Activated naive CD8-positive, alpha-beta T cell treated with anti-CD3 and anti-CD28 coated beads for 36 hours (primary cell): ENCODE measurements around the gene OR5F1. TPM values are rescaled to one million over a fixed set of nuclear protein-coding genes. Genes with fewer than 3 reads are reported as not detected.

Experiments used
- DNase-seq: peaks from one replicate; pipeline ENCODE4 v3.0.0; 2021
- H3K27ac Mint-ChIP-seq: one replicate; pipeline ENCODE4 v1.8.0; 2022; ENCODE audit warnings: mild to moderate bottlenecking, moderate library complexity, mixed read lengths
- H3K27me3 Mint-ChIP-seq: one replicate; pipeline ENCODE4 v1.8.0; 2022; ENCODE audit warnings: mild to moderate bottlenecking, mixed read lengths
- H3K36me3 Mint-ChIP-seq: one replicate; pipeline ENCODE4 v1.8.0; 2021; ENCODE audit warnings: mild to moderate bottlenecking, mixed read lengths
- H3K4me1 Mint-ChIP-seq: one replicate; pipeline ENCODE4 v1.8.0; 2021; ENCODE audit warnings: mixed read lengths
- H3K4me3 Mint-ChIP-seq: one replicate; pipeline ENCODE4 v1.8.0; 2022; ENCODE audit warnings: mild to moderate bottlenecking, moderate library complexity, mixed read lengths
- H3K9me3 Mint-ChIP-seq: one replicate; pipeline ENCODE4 v1.8.0; 2022; ENCODE audit warnings: mixed read lengths
- total RNA-seq, 2 experiments: library from RNA; stranded (reverse); gene quantifications; one replicate each; pipeline ENCODE4 v1.2.3, GENCODE V29; 2021

Gene OR5F1
- total RNA-seq, result not detected

GRCh38 chr11:55994525-55994924 is at the start of gene OR5F1:
TSS of gene OR5F1 (minus strand) at chr11:55994625. CDS start at chr11:55994625, 0 bp downstream.
- H3K4me3 Mint-ChIP-seq, result no peak within 1 kb of the TSS
- H3K36me3 Mint-ChIP-seq, result no peaks in the 10 kb centered on the region
- peaks cover 14% of the 10 kb centered on the region for H3K9me3 Mint-ChIP-seq
- H3K27ac Mint-ChIP-seq, result no peak within 1 kb of the TSS
- no peak for DNase-seq
- H3K27me3 Mint-ChIP-seq, result no peaks in the 10 kb centered on the region
- H3K4me1 Mint-ChIP-seq, result no peaks in the 10 kb centered on the region

GRCh38 chr11:56027354-56027753 is 32.9 kb upstream of the OR5F1 start, which contains the start of gene OR5AS1:
TSS of gene OR5AS1 (plus strand) at chr11:56027654. CDS start at chr11:56030419, 2,765 bp downstream.
- Mint-ChIP-seq H3K27me3 (no peaks in the 10 kb centered on the region), H3K27ac (no peak within 1 kb of the TSS), H3K4me3 (no peak within 1 kb of the TSS), H3K36me3 (no peaks in the 10 kb centered on the region), H3K9me3 (no peaks in the 10 kb centered on the region), H3K4me1 (no peaks in the 10 kb centered on the region)
- no peak for DNase-seq

- Mint-ChIP-seq H3K27me3 (no peaks in the 10 kb centered on the region), H3K36me3 (no peaks in the 10 kb centered on the region), H3K9me3 (peaks cover 6% of the 10 kb centered on the region), H3K4me3 (no peak overlapping the region), H3K4me1 (no peaks in the 10 kb centered on the region), H3K27ac (no peak overlapping the region)
- no peak for DNase-seq
Observed at GRCh38 chr11:56013805-56014204, 19.4 kb upstream of the OR5F1 start.

GRCh38 chr11:56010716-56011115 is 16.3 kb upstream of the OR5F1 start:
- H3K27ac Mint-ChIP-seq, result no peak overlapping the region
- no peaks in the 10 kb centered on the region for H3K27me3 Mint-ChIP-seq
- no peak overlapping the region for H3K4me3 Mint-ChIP-seq
- no peak for DNase-seq
- peaks cover 3% of the 10 kb centered on the region for H3K9me3 Mint-ChIP-seq
- no peaks in the 10 kb centered on the region for H3K36me3 Mint-ChIP-seq
- H3K4me1 Mint-ChIP-seq, result no peaks in the 10 kb centered on the region

GRCh38 chr11:55970935-55971334 is 23.5 kb downstream of the OR5F1 start:
- H3K27me3 Mint-ChIP-seq, result no peaks in the 10 kb centered on the region
- H3K4me3 Mint-ChIP-seq, result no peak overlapping the region
- peaks cover 4% of the 10 kb centered on the region for H3K9me3 Mint-ChIP-seq
- H3K36me3 Mint-ChIP-seq, result no peaks in the 10 kb centered on the region
- H3K27ac Mint-ChIP-seq, result no peak overlapping the region
- no peak for DNase-seq
- no peaks in the 10 kb centered on the region for H3K4me1 Mint-ChIP-seq

DNA sequence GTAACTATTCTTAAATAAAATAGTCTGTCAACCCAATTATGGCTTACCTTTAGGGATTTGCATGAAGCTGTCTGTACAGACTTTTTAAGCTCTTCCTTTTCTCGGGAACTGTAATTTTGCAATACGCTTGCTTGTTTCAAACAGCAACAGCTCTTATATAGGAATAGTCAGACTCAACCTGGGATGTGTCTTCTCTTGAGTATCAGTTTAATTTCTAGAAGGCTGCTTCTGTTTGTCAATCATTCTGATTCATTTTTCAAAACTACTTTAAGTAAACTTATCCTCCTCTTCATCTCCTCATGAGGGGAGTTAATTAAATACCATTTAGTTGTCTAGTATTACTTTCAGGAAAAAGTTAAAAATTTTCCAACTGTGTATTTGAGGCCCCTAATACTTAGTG is 24.6 kb downstream of the OR5F1 start, which contains the start of gene OR10AG1:
TSS of gene OR10AG1 (minus strand) at position 101 of the 400 bp plus-strand sequence. CDS start at position 63, 38 bp downstream.
- Mint-ChIP-seq H3K4me1 (no peaks in the 10 kb centered on the region), H3K27ac (no peak within 1 kb of the TSS), H3K4me3 (no peak within 1 kb of the TSS), H3K27me3 (no peaks in the 10 kb centered on the region), H3K36me3 (no peaks in the 10 kb centered on the region), H3K9me3 (peaks cover 4% of the 10 kb centered on the region)
- no peak for DNase-seq

- H3K36me3 Mint-ChIP-seq, result no peaks in the 10 kb centered on the region
- H3K27me3 Mint-ChIP-seq, result no peaks in the 10 kb centered on the region
- H3K4me1 Mint-ChIP-seq, result no peaks in the 10 kb centered on the region
- peaks cover 1% of the 10 kb centered on the region for H3K9me3 Mint-ChIP-seq
- DNase-seq, result no peak
- no peak overlapping the region for H3K4me3 Mint-ChIP-seq
- no peak overlapping the region for H3K27ac Mint-ChIP-seq
Observed at GRCh38 chr11:55967914-55968313, 26.5 kb downstream of the OR5F1 start.

- H3K27me3 Mint-ChIP-seq, result no peaks in the 10 kb centered on the region
- no peak overlapping the region for H3K4me3 Mint-ChIP-seq
- DNase-seq, result no peak
- H3K9me3 Mint-ChIP-seq, result peaks cover 5% of the 10 kb centered on the region
- H3K27ac Mint-ChIP-seq, result no peak overlapping the region
- no peaks in the 10 kb centered on the region for H3K4me1 Mint-ChIP-seq
- H3K36me3 Mint-ChIP-seq, result no peaks in the 10 kb centered on the region
Observed at GRCh38 chr11:55966391-55966790, 28.0 kb downstream of the OR5F1 start.

DNA sequence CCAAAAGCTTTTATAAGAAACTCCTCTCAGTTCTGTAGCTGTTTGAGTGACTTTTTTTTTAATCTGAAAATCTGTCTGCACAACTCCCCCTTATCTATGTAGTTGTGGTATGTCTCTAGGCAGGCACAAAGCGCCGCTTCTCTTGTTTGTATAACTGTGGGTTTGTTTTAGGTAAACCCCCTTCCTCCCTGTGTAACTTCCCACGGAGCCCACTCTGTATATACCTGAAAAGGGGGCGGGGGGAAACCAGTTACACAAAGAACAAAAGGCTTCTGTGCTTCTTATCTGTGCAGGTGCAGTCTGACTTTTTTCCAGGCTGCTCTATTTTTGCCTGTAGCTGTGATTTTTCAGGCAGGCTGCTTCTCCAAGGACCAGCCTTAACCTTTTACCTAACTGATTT is 37.9 kb downstream of the OR5F1 start:
- Mint-ChIP-seq H3K4me3 (no peak overlapping the region), H3K27ac (no peak overlapping the region), H3K27me3 (no peaks in the 10 kb centered on the region), H3K9me3 (no peaks in the 10 kb centered on the region), H3K36me3 (no peaks in the 10 kb centered on the region), H3K4me1 (no peaks in the 10 kb centered on the region)
- no peak for DNase-seq

- Mint-ChIP-seq H3K4me1 (no peaks in the 10 kb centered on the region), H3K36me3 (no peaks in the 10 kb centered on the region), H3K4me3 (no peak overlapping the region), H3K27me3 (no peaks in the 10 kb centered on the region), H3K9me3 (peaks cover 5% of the 10 kb centered on the region), H3K27ac (no peak overlapping the region)
- DNase-seq, result no peak
Observed at GRCh38 chr11:55949330-55949729, 45.1 kb downstream of the OR5F1 start.

Other genes starting within 250 kb of the OR5F1 start
- not detected for gene OR5D13, start 221.2 kb downstream of the OR5F1 start, total RNA-seq
- gene OR5D14, start 199.1 kb downstream of the OR5F1 start, total RNA-seq, result not detected
- not detected for gene OR5L1, start 183.3 kb downstream of the OR5F1 start, total RNA-seq
- not detected for gene OR5D18, start 175.0 kb downstream of the OR5F1 start, total RNA-seq
- not detected for gene OR5L2, start 167.4 kb downstream of the OR5F1 start, total RNA-seq
- gene OR5D16, start 155.9 kb downstream of the OR5F1 start, total RNA-seq, result not detected
- gene TRIM51, start 111.3 kb downstream of the OR5F1 start, total RNA-seq, result not detected
- not detected for gene OR5W2, start 80.0 kb downstream of the OR5F1 start, total RNA-seq
- gene OR5I1, start 58.2 kb downstream of the OR5F1 start, total RNA-seq, result not detected
- not detected for gene OR10AG1, start 24.7 kb downstream of the OR5F1 start, total RNA-seq
- not detected for gene OR5AS1, start 33.0 kb upstream of the OR5F1 start, total RNA-seq
- not detected for gene OR8I2, start 98.7 kb upstream of the OR5F1 start, total RNA-seq
- gene OR8H2, start 109.1 kb upstream of the OR5F1 start, total RNA-seq, result not detected
- gene OR8H3, start 127.7 kb upstream of the OR5F1 start, total RNA-seq, result not detected
- gene OR8J3, start 145.6 kb upstream of the OR5F1 start, total RNA-seq, result not detected
- not detected for gene OR8K5, start 165.7 kb upstream of the OR5F1 start, total RNA-seq
- not detected for gene OR5J2, start 182.0 kb upstream of the OR5F1 start, total RNA-seq
- gene OR5T2, start 239.6 kb upstream of the OR5F1 start, total RNA-seq, result not detected